Neuronal stem cell (in vitro differentiated cells): Measurements from ENCODE around the gene KRTAP4-7.

ENCODE experiments used
- DNase-seq: peaks from one replicate; pipeline ENCODE4 v3.0.0-alpha.2; 2013; ENCODE audit warnings: low spot score
- H2AFZ ChIP-seq: one replicate; pipeline ENCODE4 v1.6.1; 2013; ENCODE audit warnings: mild to moderate bottlenecking, low read length, inconsistent platforms
- H2AK5ac ChIP-seq: 2 replicates; pipeline ENCODE4 v1.6.1; 2013; ENCODE audit warnings: low read depth, mild to moderate bottlenecking, inconsistent platforms, low read length, moderate library complexity, mixed read lengths
- H2BK120ac ChIP-seq: 2 replicates; pipeline ENCODE4 v1.6.1; 2013; ENCODE audit warnings: low read depth, mild to moderate bottlenecking, inconsistent platforms, low read length, moderate library complexity, mixed read lengths
- H2BK12ac ChIP-seq: one replicate; pipeline ENCODE4 v1.6.1; 2013; ENCODE audit warnings: low read length, inconsistent platforms
- H2BK15ac ChIP-seq: 2 replicates; pipeline ENCODE4 v1.6.1; 2013; ENCODE audit warnings: mild to moderate bottlenecking, low read length, inconsistent platforms, mixed read lengths
- H2BK5ac ChIP-seq: one replicate; pipeline ENCODE4 v1.6.1; 2013; ENCODE audit warnings: inconsistent platforms, mild to moderate bottlenecking, low read length, moderate library complexity
- H3K14ac ChIP-seq: one replicate; pipeline ENCODE4 v1.6.1; 2013; ENCODE audit warnings: low read length, inconsistent platforms
- H3K18ac ChIP-seq: 2 replicates; pipeline ENCODE4 v1.6.1; 2013; ENCODE audit warnings: low read length, inconsistent platforms
- H3K23ac ChIP-seq: 2 replicates; pipeline ENCODE4 v1.6.1; 2013; ENCODE audit warnings: low read depth, mild to moderate bottlenecking, mixed read lengths, low read length, inconsistent platforms; ENCODE audit not compliant: poor library complexity
- H3K27ac ChIP-seq: replicated peaks from 3 replicates; pipeline ENCODE4 v1.5.1; 2013; ENCODE audit warnings: low read length, inconsistent platforms
- H3K27me3 ChIP-seq, 3 experiments: 2 replicates each; pipeline ENCODE4 v1.6.1; 2013; ENCODE audit warnings: low read length in 3 of 3, mild to moderate bottlenecking in 2 of 3, inconsistent platforms in 1 of 3, low read depth in 1 of 3, mixed read lengths in 1 of 3, moderate library complexity in 1 of 3; ENCODE audit not compliant: control insufficient read depth in 3 of 3, insufficient read depth in 3 of 3
- H3K36me3 ChIP-seq, 2 donors: replicated peaks in 1 of 2; 2 replicates each; pipeline ENCODE4 v1.6.1; 2013; ENCODE audit warnings: low read length in 2 of 2; ENCODE audit not compliant: control insufficient read depth in 2 of 2, insufficient read depth in 2 of 2
- H3K4ac ChIP-seq: 2 replicates; pipeline ENCODE4 v1.6.1; 2013; ENCODE audit warnings: inconsistent platforms, mild to moderate bottlenecking, low read length, moderate library complexity
- H3K4me1 ChIP-seq, 2 donors: 1 replicate in 1 of 2; 2 replicates in 1 of 2; pipeline ENCODE4 v1.6.1; 2013; ENCODE audit warnings: low read length in 2 of 2, low read depth in 1 of 2; ENCODE audit not compliant: control insufficient read depth in 2 of 2, insufficient read depth in 1 of 2
- H3K4me2 ChIP-seq: one replicate; pipeline ENCODE4 v1.6.1; 2013; ENCODE audit warnings: mild to moderate bottlenecking, low read length, inconsistent platforms; ENCODE audit not compliant: insufficient read depth, poor library complexity, severe bottlenecking
- H3K4me3 ChIP-seq, 2 donors: 2 replicates each; pipeline ENCODE4 v1.5.1; 2013; ENCODE audit warnings: low read length in 2 of 2, mild to moderate bottlenecking in 2 of 2, inconsistent platforms in 1 of 2, moderate library complexity in 1 of 2
- H3K79me1 ChIP-seq: one replicate; pipeline ENCODE4 v1.6.1; 2013; ENCODE audit warnings: low read depth, mild to moderate bottlenecking, inconsistent platforms, low read length, moderate library complexity
- H3K9ac ChIP-seq: one replicate; pipeline ENCODE4 v1.6.1; 2013; ENCODE audit warnings: mild to moderate bottlenecking, low read depth, low read length, inconsistent platforms; ENCODE audit not compliant: poor library complexity
- H3K9me3 ChIP-seq, 2 donors: replicated peaks in 1 of 2; 2 replicates each; pipeline versions ENCODE3 to v1.6.1; 2013; ENCODE audit warnings: low read length in 2 of 2, mild to moderate bottlenecking in 2 of 2, inconsistent platforms in 1 of 2, low read depth in 1 of 2, mixed read lengths in 1 of 2, moderate library complexity in 1 of 2; ENCODE audit not compliant: control insufficient read depth in 2 of 2, insufficient read depth in 1 of 2
- H4K8ac ChIP-seq: one replicate; pipeline ENCODE4 v1.6.1; 2013; ENCODE audit warnings: low read depth, mild to moderate bottlenecking, inconsistent platforms, low read length, moderate library complexity
- H4K91ac ChIP-seq: one replicate; pipeline ENCODE4 v1.6.1; 2013; ENCODE audit warnings: low read length, low read depth, mild to moderate bottlenecking, inconsistent platforms; ENCODE audit not compliant: poor library complexity
- WGBS, 2 donors: extraction: QIAGEN DNeasy Blood & Tissue Kit; methylation state at CpG; one replicate each; pipeline ENCODE4 v1.1.7; 2013; ENCODE audit warnings: missing lambda C conversion rate in 2 of 2, mixed read lengths in 1 of 2; ENCODE audit not compliant: insufficient read length in 2 of 2, insufficient replicate concordance in 1 of 2; ENCODE audit errors: extremely low coverage in 2 of 2; 5-methylcytosine and 5-hydroxymethylcytosine counted together

The KRTAP4-7 gene

DNA sequence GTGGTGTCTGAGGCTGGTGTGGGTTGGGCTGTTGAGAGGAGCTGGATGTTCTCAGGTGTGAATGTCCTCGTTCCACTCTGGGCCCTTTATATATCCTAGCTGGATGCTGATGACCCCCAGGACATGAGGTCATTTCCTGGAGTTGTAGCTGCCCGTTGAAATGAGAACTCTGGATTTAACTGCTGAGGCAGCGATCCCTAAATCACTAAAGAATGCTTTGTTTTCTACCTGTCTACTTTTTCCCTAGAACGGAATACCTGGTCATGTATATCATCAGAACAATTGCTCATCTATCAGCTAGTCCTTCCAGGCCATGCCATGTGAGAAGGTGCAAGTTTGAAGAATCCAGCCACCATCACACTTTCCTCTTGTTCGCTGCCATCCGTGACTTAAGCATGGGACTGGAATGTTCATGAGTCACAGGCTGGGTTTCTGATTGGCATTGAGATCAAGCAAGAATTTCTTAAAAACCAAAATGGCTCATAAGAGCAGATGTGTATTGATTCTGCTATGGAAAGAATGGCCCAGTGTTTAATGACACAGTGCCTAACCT, 23.8 kb upstream of the KRTAP4-7 start, which contains the start of gene KRTAP2-3:
Gene KRTAP2-3, minus strand, starts transcription at position 63 of the 553 bp plus-strand sequence. CDS start 64 bp downstream, outside the sequence.
- H2BK15ac ChIP-seq = no peak within 1 kb of the TSS
- peaks cover 0 to 2% of the 10 kb centered on the region in 2 donors for H3K9me3 ChIP-seq
- H3K4me2 ChIP-seq = no peak within 1 kb of the TSS
- H3K36me3 ChIP-seq = no peaks in the 10 kb centered on the region
- H3K18ac ChIP-seq = no peak within 1 kb of the TSS
- no peak within 1 kb of the TSS for H3K23ac ChIP-seq
- no peak within 1 kb of the TSS for H3K9ac ChIP-seq
- H4K91ac ChIP-seq = no peak within 1 kb of the TSS
- no peak within 1 kb of the TSS for H4K8ac ChIP-seq
- no CpG with 5 or more reads among the region's 6 CpGs for WGBS, 2 donors
- no peak within 1 kb of the TSS for H2AK5ac ChIP-seq
- DNase-seq = no peak
- H3K79me1 ChIP-seq = no peaks in the 10 kb centered on the region
- no peak within 1 kb of the TSS for H2BK120ac ChIP-seq
- H2BK12ac ChIP-seq = no peak within 1 kb of the TSS
- H2AFZ ChIP-seq = no peak within 1 kb of the TSS
- H3K4me3 ChIP-seq = no peak within 1 kb of the TSS
- no peaks in the 10 kb centered on the region for H3K27me3 ChIP-seq
- no peak within 1 kb of the TSS for H3K14ac ChIP-seq
- no peak within 1 kb of the TSS for H3K27ac ChIP-seq
- no peak within 1 kb of the TSS for H3K4ac ChIP-seq
- no peak within 1 kb of the TSS for H2BK5ac ChIP-seq
- peaks cover 0 to 2% of the 10 kb centered on the region in 2 donors for H3K4me1 ChIP-seq

- no peak overlapping the region for H2AK5ac ChIP-seq
- H3K4me1 ChIP-seq = peaks cover 0 to 2% of the 10 kb centered on the region in 2 donors
- H2BK15ac ChIP-seq = no peak overlapping the region
- WGBS, 2 donors = no CpG with 5 or more reads among the region's 1 CpG
- no peak overlapping the region for H3K4me3 ChIP-seq
- no peak overlapping the region for H2BK5ac ChIP-seq
- no peak overlapping the region for H2BK12ac ChIP-seq
- no peak overlapping the region for H2AFZ ChIP-seq
- no peak overlapping the region for H3K14ac ChIP-seq
- no peak for DNase-seq
- H3K9ac ChIP-seq = no peak overlapping the region
- H3K36me3 ChIP-seq = no peaks in the 10 kb centered on the region
- no peak overlapping the region for H3K18ac ChIP-seq
- H2BK120ac ChIP-seq = no peak overlapping the region
- H3K4me2 ChIP-seq = no peak overlapping the region
- H3K9me3 ChIP-seq = no peaks in the 10 kb centered on the region
- H3K4ac ChIP-seq = no peak overlapping the region
- H3K27me3 ChIP-seq = no peaks in the 10 kb centered on the region
- H3K79me1 ChIP-seq = no peaks in the 10 kb centered on the region
- no peak overlapping the region for H3K27ac ChIP-seq
- no peak overlapping the region for H4K91ac ChIP-seq
- no peak overlapping the region for H4K8ac ChIP-seq
- H3K23ac ChIP-seq = no peak overlapping the region
These were observed 22.0 kb upstream of the KRTAP4-7 start for GRCh38 chr17:41061964-41062363.

DNA sequence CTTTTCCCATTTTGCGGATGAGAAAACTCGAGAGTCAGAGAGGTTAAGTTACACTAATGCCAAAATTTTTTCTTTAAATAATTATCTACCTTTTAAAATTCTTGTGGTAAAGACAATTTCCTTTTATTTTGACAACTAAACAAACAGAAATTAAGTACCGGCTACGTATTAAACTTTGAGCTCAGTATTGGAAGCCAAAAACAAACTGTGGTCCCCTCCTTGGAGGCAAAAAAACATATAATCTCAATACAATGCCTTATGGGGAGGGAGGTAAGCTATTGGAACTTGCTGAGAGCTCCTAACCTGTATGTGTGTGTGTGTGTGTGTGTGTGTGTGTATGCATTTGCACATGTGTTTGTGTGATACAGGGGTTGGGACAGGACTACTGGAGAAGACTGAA, 20.5 kb upstream of the KRTAP4-7 start:
- no peak overlapping the region for H4K8ac ChIP-seq
- no peaks in the 10 kb centered on the region for H3K36me3 ChIP-seq
- WGBS, 2 donors = no CpG with 5 or more reads among the region's 4 CpGs
- H2AFZ ChIP-seq = no peak overlapping the region
- H3K4ac ChIP-seq = no peak overlapping the region
- no peak for DNase-seq
- H3K4me2 ChIP-seq = no peak overlapping the region
- no peak overlapping the region for H3K4me3 ChIP-seq
- H3K9me3 ChIP-seq = no peaks in the 10 kb centered on the region
- H3K23ac ChIP-seq = no peak overlapping the region
- H2BK120ac ChIP-seq = no peak overlapping the region
- H3K18ac ChIP-seq = no peak overlapping the region
- H3K27me3 ChIP-seq = no peaks in the 10 kb centered on the region
- H4K91ac ChIP-seq = no peak overlapping the region
- H2BK12ac ChIP-seq = no peak overlapping the region
- H3K27ac ChIP-seq = no peak overlapping the region
- no peak overlapping the region for H3K14ac ChIP-seq
- H2BK5ac ChIP-seq = no peak overlapping the region
- no peak overlapping the region for H2BK15ac ChIP-seq
- peaks cover 0 to 2% of the 10 kb centered on the region in 2 donors for H3K4me1 ChIP-seq
- no peaks in the 10 kb centered on the region for H3K79me1 ChIP-seq
- no peak overlapping the region for H3K9ac ChIP-seq
- no peak overlapping the region for H2AK5ac ChIP-seq

GRCh38 chr17:41064301-41064700, 19.6 kb upstream of the KRTAP4-7 start:
- Histone ChIP-seq H3K27ac (no peak overlapping the region), H3K14ac (no peak overlapping the region), H3K4me3 (no peak overlapping the region), H2AK5ac (no peak overlapping the region), H3K9ac (no peak overlapping the region), H3K27me3 (no peaks in the 10 kb centered on the region), H3K23ac (no peak overlapping the region), H3K79me1 (no peaks in the 10 kb centered on the region), H4K91ac (no peak overlapping the region), H2BK12ac (no peak overlapping the region), H2BK5ac (no peak overlapping the region), H2AFZ (no peak overlapping the region), H3K4me1 (peaks cover 0 to 2% of the 10 kb centered on the region in 2 donors), H3K36me3 (no peaks in the 10 kb centered on the region), H2BK120ac (no peak overlapping the region), H4K8ac (no peak overlapping the region), H3K4me2 (no peak overlapping the region), H3K18ac (no peak overlapping the region), H3K9me3 (no peaks in the 10 kb centered on the region), H2BK15ac (no peak overlapping the region), H3K4ac (no peak overlapping the region)
- WGBS, 2 donors = no CpG with 5 or more reads among the region's 1 CpG
- no peak for DNase-seq
